Liver (tissue), 9 donors: ENCODE data around the gene DNAJC4. TPM values are rescaled to one million over a fixed set of nuclear protein-coding genes. Genes with fewer than 3 reads are reported as not detected.

Experiments used
- DNase-seq: peaks from one replicate; pipeline ENCODE4 v3.0.0-alpha.2; 2017; ENCODE audit warnings: low spot score
- H3K27ac ChIP-seq, 2 donors: one replicate each; pipeline ENCODE4 v1.7.0; 2013; ENCODE audit warnings: inconsistent platforms in 2 of 2, low read length in 2 of 2, control low read depth in 1 of 2, low read depth in 1 of 2, mild to moderate bottlenecking in 1 of 2
- H3K27me3 ChIP-seq, 4 donors: one replicate each; pipeline versions ENCODE4 v1.6.1 to v1.7.0; 2013; ENCODE audit warnings: low read length in 3 of 4, inconsistent platforms in 1 of 4, mild to moderate bottlenecking in 1 of 4, moderate library complexity in 1 of 4; ENCODE audit not compliant: control insufficient read depth in 4 of 4, insufficient read depth in 4 of 4
- H3K36me3 ChIP-seq, 4 donors: one replicate each; pipeline versions ENCODE4 v1.6.1 to v1.7.0; 2013; ENCODE audit warnings: low read length in 3 of 4, mild to moderate bottlenecking in 3 of 4, low read depth in 1 of 4, moderate library complexity in 1 of 4; ENCODE audit not compliant: control insufficient read depth in 4 of 4, insufficient read depth in 3 of 4
- H3K4me1 ChIP-seq, 4 donors: one replicate each; pipeline versions ENCODE4 v1.6.1 to v1.7.0; 2013; ENCODE audit warnings: low read length in 3 of 4, mild to moderate bottlenecking in 3 of 4, moderate library complexity in 1 of 4; ENCODE audit not compliant: control insufficient read depth in 4 of 4, insufficient read depth in 4 of 4
- H3K4me3 ChIP-seq, 3 donors: one replicate each; pipeline versions ENCODE4 v1.6.1 to v1.7.0; 2013; ENCODE audit warnings: low read length in 3 of 3, control low read depth in 1 of 3, low read depth in 1 of 3, mild to moderate bottlenecking in 1 of 3
- H3K9ac ChIP-seq, 2 donors: one replicate each; pipeline ENCODE4 v1.7.0; 2013; ENCODE audit warnings: low read length in 2 of 2, mild to moderate bottlenecking in 2 of 2, moderate library complexity in 2 of 2, control low read depth in 1 of 2, low read depth in 1 of 2
- H3K9me3 ChIP-seq, 4 donors: one replicate each; pipeline versions ENCODE4 v1.6.1 to v1.7.0; 2013; ENCODE audit warnings: low read length in 3 of 4; ENCODE audit not compliant: control insufficient read depth in 4 of 4
- FOXA1 ChIP-seq: IDR thresholded peaks from 2 replicates; pipeline ENCODE4 v1.6.1; 2016; ENCODE audit warnings: antibody characterized with exemption
- GABPA ChIP-seq, 2 donors: IDR thresholded peaks in 1 of 2; conservative IDR thresholded peaks in 1 of 2; 2 replicates each; pipeline ENCODE4 v1.6.1; 2016; ENCODE audit warnings: antibody characterized with exemption in 2 of 2, mild to moderate bottlenecking in 1 of 2, moderate library complexity in 1 of 2
- HNF4A ChIP-seq, 2 donors: conservative IDR thresholded peaks; 2 replicates each; pipeline ENCODE4 v1.6.1; 2016; ENCODE audit warnings: antibody characterized with exemption in 2 of 2, mild to moderate bottlenecking in 2 of 2
- HNF4G ChIP-seq: IDR thresholded peaks from 2 replicates; pipeline ENCODE4 v1.6.1; 2016; ENCODE audit warnings: antibody characterized with exemption
- RAD21 ChIP-seq, 2 donors: IDR thresholded peaks; 2 replicates each; pipeline ENCODE4 v1.6.1; 2016; ENCODE audit warnings: antibody characterized with exemption in 2 of 2, mild to moderate bottlenecking in 2 of 2
- RXRA ChIP-seq, 2 donors: IDR thresholded peaks; 2 replicates each; pipeline ENCODE4 v1.6.1; 2017 to 2018; ENCODE audit warnings: antibody characterized with exemption in 2 of 2, mild to moderate bottlenecking in 1 of 2
- SP1 ChIP-seq: IDR thresholded peaks from 2 replicates; pipeline ENCODE4 v1.6.1; 2018; ENCODE audit warnings: antibody characterized with exemption, mild to moderate bottlenecking
- TAF1 ChIP-seq: conservative IDR thresholded peaks from 2 replicates; pipeline ENCODE4 v1.6.1; 2016; ENCODE audit warnings: antibody characterized with exemption, mild to moderate bottlenecking
- YY1 ChIP-seq: IDR thresholded peaks from 2 replicates; pipeline ENCODE4 v1.6.1; 2016; ENCODE audit warnings: antibody characterized with exemption, mild to moderate bottlenecking
- WGBS: extraction: QIAGEN DNeasy Blood & Tissue Kit; methylation state at CpG from one replicate; pipeline ENCODE4 v1.1.7; 2013; 5-methylcytosine and 5-hydroxymethylcytosine counted together
- polyA plus RNA-seq, 2 donors: library from polyadenylated mRNA; stranded (reverse) in 1 of 2; unstranded in 1 of 2; fragments of 200-250 nt in 1 of 2; fragments of >200 nt in 1 of 2; fragmentation: Nextera tagmentation in 1 of 2; extraction: Ambion mirVana in 1 of 2; gene quantifications; one replicate each; pipeline versions ENCODE4 v1.2.1 to v1.2.3, GENCODE V29; 2013 to 2015
- total RNA-seq, 2 donors: library from RNA; depleted of rRNA; stranded (reverse); fragments of >200 nt; gene quantifications; one replicate each; pipeline ENCODE4 v1.2.3, GENCODE V29; 2014
- TF ChIP-seq, protein P1 (sequence below): fragments of 150-350 bp; IDR thresholded peaks from 2 replicates; pipeline ENCODE4 v1.5.1; 2017; ENCODE audit warnings: improper control_type of control experiment, low read depth, low read length; ENCODE audit not compliant: missing input control
- TF ChIP-seq, protein P2 (sequence below): IDR thresholded peaks from 2 replicates; pipeline ENCODE4 v1.6.1; 2016; ENCODE audit warnings: antibody characterized with exemption
- TF ChIP-seq, protein P3 (sequence below): IDR thresholded peaks from 2 replicates; pipeline ENCODE4 v1.6.1; 2016; ENCODE audit warnings: antibody characterized with exemption
- donor health status: healthy.
- donor health status: healthy.
- donor health status: healthy.
- donor health status: healthy.
- donor health status: healthy.

The DNAJC4 gene
- total and polyA plus RNA-seq, 4 donors, result 8.5 to 25.9 (median 23.5) TPM

DNA sequence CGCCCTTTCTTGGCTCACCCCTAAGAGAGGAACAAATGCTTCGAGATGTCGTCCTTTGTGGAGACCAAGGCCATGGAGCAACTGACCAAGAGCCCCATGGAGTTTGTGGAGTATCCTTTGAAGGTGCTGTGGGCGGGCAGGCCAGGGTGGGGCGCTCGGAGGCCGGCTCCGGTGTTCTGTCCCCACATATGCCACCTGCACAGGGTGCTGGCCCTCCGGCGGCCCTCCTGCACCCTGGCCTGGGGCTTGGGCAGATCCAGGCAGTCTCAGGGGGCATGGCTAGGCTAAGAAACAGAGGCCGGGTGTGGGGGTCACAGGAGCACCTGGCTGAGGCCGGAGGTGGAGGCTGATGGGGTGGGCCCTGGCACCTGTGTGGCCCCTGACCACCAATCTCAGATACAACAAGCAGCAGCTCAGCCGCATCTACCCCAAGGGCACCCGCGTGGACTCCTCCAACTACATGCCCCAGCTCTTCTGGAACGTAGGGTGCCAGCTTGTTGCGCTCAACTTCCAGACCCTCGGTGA lies 31.3 kb downstream of the DNAJC4 start (continued):
- TF ChIP-seq, protein P1, sequence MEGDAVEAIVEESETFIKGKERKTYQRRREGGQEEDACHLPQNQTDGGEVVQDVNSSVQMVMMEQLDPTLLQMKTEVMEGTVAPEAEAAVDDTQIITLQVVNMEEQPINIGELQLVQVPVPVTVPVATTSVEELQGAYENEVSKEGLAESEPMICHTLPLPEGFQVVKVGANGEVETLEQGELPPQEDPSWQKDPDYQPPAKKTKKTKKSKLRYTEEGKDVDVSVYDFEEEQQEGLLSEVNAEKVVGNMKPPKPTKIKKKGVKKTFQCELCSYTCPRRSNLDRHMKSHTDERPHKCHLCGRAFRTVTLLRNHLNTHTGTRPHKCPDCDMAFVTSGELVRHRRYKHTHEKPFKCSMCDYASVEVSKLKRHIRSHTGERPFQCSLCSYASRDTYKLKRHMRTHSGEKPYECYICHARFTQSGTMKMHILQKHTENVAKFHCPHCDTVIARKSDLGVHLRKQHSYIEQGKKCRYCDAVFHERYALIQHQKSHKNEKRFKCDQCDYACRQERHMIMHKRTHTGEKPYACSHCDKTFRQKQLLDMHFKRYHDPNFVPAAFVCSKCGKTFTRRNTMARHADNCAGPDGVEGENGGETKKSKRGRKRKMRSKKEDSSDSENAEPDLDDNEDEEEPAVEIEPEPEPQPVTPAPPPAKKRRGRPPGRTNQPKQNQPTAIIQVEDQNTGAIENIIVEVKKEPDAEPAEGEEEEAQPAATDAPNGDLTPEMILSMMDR, result no peak
- no peak for TF ChIP-seq HNF4G

DNA sequence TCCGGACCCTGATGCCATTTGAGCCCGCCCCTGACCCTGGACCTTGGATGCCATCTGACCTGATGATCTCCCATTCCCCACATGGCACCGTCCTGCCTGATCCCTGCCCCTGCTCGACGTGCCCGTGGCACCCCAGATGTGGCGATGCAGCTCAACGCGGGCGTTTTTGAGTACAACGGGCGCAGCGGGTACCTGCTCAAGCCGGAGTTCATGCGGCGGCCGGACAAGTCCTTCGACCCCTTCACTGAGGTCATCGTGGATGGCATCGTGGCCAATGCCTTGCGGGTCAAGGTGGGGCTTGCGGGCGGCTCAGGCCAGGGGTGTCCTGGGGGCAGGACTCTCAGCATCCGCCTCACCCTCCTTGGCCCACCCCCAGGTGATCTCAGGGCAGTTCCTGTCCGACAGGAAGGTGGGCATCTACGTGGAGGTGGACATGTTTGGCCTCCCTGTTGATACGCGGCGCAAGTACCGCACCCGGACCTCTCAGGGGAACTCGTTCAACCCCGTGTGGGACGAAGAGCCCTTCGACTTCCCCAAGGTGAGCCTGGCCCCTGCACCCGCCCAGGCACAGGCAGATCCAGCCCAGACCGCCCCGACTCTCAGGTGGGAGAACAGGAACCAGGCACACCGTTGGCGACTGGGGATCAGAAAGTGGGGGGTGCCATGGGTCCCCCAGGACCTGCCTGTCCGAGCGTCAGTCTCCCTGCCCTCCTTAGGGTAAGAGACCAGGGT lies 32.1 kb downstream of the DNAJC4 start:
- TF ChIP-seq, protein P2, sequence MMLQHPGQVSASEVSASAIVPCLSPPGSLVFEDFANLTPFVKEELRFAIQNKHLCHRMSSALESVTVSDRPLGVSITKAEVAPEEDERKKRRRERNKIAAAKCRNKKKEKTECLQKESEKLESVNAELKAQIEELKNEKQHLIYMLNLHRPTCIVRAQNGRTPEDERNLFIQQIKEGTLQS, result no peak
- TF ChIP-seq RAD21 (IDR thresholded peaks at IDR 0.05) (no peak), HNF4A (conservative IDR thresholded peaks at IDR 0.05) (no peak), FOXA1 (no peak), RXRA (IDR thresholded peaks at IDR 0.05) (no peak), TAF1 (no peak)
- TF ChIP-seq, protein P3, sequence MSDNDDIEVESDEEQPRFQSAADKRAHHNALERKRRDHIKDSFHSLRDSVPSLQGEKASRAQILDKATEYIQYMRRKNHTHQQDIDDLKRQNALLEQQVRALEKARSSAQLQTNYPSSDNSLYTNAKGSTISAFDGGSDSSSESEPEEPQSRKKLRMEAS, result no peak
- H3K27ac ChIP-seq, result no peak overlapping the region
- H3K9me3 ChIP-seq, result no peaks in the 10 kb centered on the region
- H3K36me3 ChIP-seq, result peaks cover 0 to 12% (median 3%) of the 10 kb centered on the region in 4 donors
- no peaks in the 10 kb centered on the region for H3K27me3 ChIP-seq
- no peak overlapping the region for H3K4me3 ChIP-seq
- no peak overlapping the region for H3K9ac ChIP-seq
- no peak for DNase-seq
- peaks cover 0 to 3% (median 0%) of the 10 kb centered on the region in 4 donors for H3K4me1 ChIP-seq
- WGBS, result 96% methylated on average over 42 of the region's 42 CpGs

DNA sequence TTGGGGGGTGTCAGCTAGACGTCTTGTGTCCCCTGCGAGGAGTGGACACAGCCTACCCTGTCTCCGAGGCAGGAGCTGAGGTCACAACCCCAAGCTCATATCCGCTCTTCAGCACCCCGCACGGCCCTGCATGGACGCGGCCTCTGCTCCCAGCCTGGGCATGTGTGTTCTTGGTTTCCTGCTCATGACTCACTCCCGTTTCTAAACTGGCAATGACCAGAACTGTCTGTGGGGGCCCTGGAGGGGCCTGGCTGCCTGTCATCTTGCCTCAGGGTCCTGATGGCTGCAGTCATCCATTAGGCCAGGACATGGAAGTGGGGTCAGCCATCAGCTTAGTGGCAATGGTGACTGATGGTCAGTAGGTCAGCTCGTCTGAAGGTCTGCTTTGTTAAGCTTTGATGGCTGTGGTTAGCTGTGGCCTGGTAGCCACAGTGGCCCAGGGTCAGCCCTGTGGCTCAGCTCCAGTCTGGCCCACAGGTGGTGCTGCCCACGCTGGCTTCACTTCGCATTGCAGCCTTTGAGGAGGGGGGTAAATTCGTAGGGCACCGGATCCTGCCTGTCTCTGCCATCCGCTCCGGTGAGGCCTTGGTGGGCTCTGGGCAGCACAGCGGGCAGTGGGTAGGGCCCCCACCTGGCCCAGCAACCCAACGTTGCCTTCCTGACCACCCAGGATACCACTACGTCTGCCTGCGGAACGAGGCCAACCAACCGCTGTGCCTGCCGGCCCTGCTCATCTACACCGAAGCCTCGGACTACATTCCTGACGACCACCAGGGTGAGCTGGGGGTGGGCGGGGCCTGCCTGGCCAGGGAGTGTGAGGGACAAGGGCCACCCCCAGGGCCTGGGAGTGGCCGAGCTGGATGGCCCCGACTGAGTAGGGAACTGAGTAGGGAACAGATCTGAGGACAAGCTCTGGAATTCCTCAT lies 32.9 kb downstream of the DNAJC4 start:
- Histone ChIP-seq H3K4me1 (peaks cover under 1 to 9% (median 5%) of the 10 kb centered on the region in 4 donors), H3K9me3 (no peaks in the 10 kb centered on the region), H3K36me3 (peaks cover 0 to 12% (median 3%) of the 10 kb centered on the region in 4 donors), H3K4me3 (no peak overlapping the region), H3K27me3 (no peaks in the 10 kb centered on the region), H3K27ac (no peak overlapping the region), H3K9ac (no peak overlapping the region)
- TF ChIP-seq GABPA (IDR thresholded peaks at IDR 0.05 in 1 of 2, conservative IDR thresholded peaks at IDR 0.05 in 1 of 2), result no peak
- TF ChIP-seq SP1, result no peak
- TF ChIP-seq TAF1, result no peak
- TF ChIP-seq FOXA1, result no peak
- TF ChIP-seq, protein P3, result no peak
- no peak for TF ChIP-seq YY1
- TF ChIP-seq, protein P2, result no peak
- no peak for DNase-seq
- WGBS, result 89% methylated on average over 29 of the region's 29 CpGs
